ENCODE results near the gene ADARB1.

Gene ADARB1

GRCh38 chr21:45255381-45256020, 181.1 kb downstream of the ADARB1 start:
- no peak overlapping the region for H4K8ac ChIP-seq (ENCODE audit: low read length)
- no peak overlapping the region for H3K4me2 ChIP-seq (ENCODE audit: low read length, poor library complexity, severe bottlenecking)
- H2AFZ ChIP-seq (ENCODE audit: low read depth, low read length): no peak overlapping the region
- no peak overlapping the region for H2BK120ac ChIP-seq (ENCODE audit: low read depth, low read length)
- H2BK12ac ChIP-seq (ENCODE audit: low read length in 2 of 2): no peak overlapping the region
- DNase-seq: no peak
- no peak overlapping the region for H3K18ac ChIP-seq (ENCODE audit: low read depth in 1 of 2, low read length in 2 of 2)
- no peak overlapping the region for H3K4ac ChIP-seq (ENCODE audit: low read depth in 1 of 2, low read length in 2 of 2)
- H3K27me3 ChIP-seq (ENCODE audit: control insufficient read depth in 1 of 2, insufficient read depth in 1 of 2, low read length in 2 of 2): peaks cover 0 to 73% of the 10 kb centered on the region in 2 experiments
- H3K23ac ChIP-seq (ENCODE audit: low read length in 2 of 2): no peak overlapping the region
- 88% methylated on average over 17 of the region's 22 CpGs for WGBS
- no peak overlapping the region for H3K4me3 ChIP-seq (ENCODE audit: insufficient read depth in 1 of 2, low read depth in 1 of 2, low read length in 2 of 2)
- peak overlapping the region; percentile 14 for H4K91ac ChIP-seq (ENCODE audit: low read length)
- no peak overlapping the region for H2BK15ac ChIP-seq (ENCODE audit: low read depth, poor library complexity, severe bottlenecking)
- peaks cover 6% of the 10 kb centered on the region for H3K9me3 ChIP-seq (ENCODE audit: control insufficient read depth, low read length)
- H3K79me1 ChIP-seq (replicated peaks; ENCODE audit: low read length, poor library complexity, severe bottlenecking): no peaks in the 10 kb centered on the region
- H2AK5ac ChIP-seq (ENCODE audit: low read length, severe bottlenecking): no peak overlapping the region
- no peak overlapping the region for H3K9ac ChIP-seq (ENCODE audit: low read length)
- H3K27ac ChIP-seq (ENCODE audit: low read length, poor library complexity, severe bottlenecking): no peak overlapping the region
- H2BK5ac ChIP-seq (ENCODE audit: low read depth, low read length, poor library complexity, severe bottlenecking): no peak overlapping the region
- H3K14ac ChIP-seq (ENCODE audit: low read length in 2 of 2): no peak overlapping the region
- no peaks in the 10 kb centered on the region for H3K36me3 ChIP-seq (ENCODE audit: control insufficient read depth in 1 of 2, insufficient read depth in 2 of 2, low read depth in 1 of 2, low read length in 2 of 2)
- peaks cover 32% of the 10 kb centered on the region for H3K4me1 ChIP-seq (ENCODE audit: control insufficient read depth, insufficient read depth, low read depth, low read length)

- no peaks in the 10 kb centered on the region for H3K79me1 ChIP-seq (replicated peaks; ENCODE audit: low read length, poor library complexity, severe bottlenecking)
- peak overlapping the region; percentile 31 for H2BK15ac ChIP-seq (ENCODE audit: low read depth, poor library complexity, severe bottlenecking)
- no peak overlapping the region for H3K4me2 ChIP-seq (ENCODE audit: low read length, poor library complexity, severe bottlenecking)
- no peak overlapping the region for H3K23ac ChIP-seq (ENCODE audit: low read length in 2 of 2)
- no peak overlapping the region for H3K27ac ChIP-seq (ENCODE audit: low read length, poor library complexity, severe bottlenecking)
- no peak overlapping the region for H2BK12ac ChIP-seq (ENCODE audit: low read length in 2 of 2)
- no peaks in the 10 kb centered on the region for H3K9me3 ChIP-seq (ENCODE audit: control insufficient read depth, low read length)
- no peak overlapping the region for H3K4me3 ChIP-seq (ENCODE audit: insufficient read depth in 1 of 2, low read depth in 1 of 2, low read length in 2 of 2)
- no peak overlapping the region for H2BK5ac ChIP-seq (ENCODE audit: low read depth, low read length, poor library complexity, severe bottlenecking)
- H3K27me3 ChIP-seq (ENCODE audit: control insufficient read depth in 1 of 2, insufficient read depth in 1 of 2, low read length in 2 of 2): peaks cover 0 to 73% of the 10 kb centered on the region in 2 experiments
- WGBS: 92% methylated on average over 29 of the region's 31 CpGs
- no peaks in the 10 kb centered on the region for H3K36me3 ChIP-seq (ENCODE audit: control insufficient read depth in 1 of 2, insufficient read depth in 2 of 2, low read depth in 1 of 2, low read length in 2 of 2)
- H4K91ac ChIP-seq (ENCODE audit: low read length): peak overlapping the region; percentile 7
- H3K4ac ChIP-seq (ENCODE audit: low read depth in 1 of 2, low read length in 2 of 2): no peak overlapping the region
- H3K4me1 ChIP-seq (ENCODE audit: control insufficient read depth, insufficient read depth, low read depth, low read length): peaks cover 32% of the 10 kb centered on the region
- H2BK120ac ChIP-seq (ENCODE audit: low read depth, low read length): no peak overlapping the region
- no peak for DNase-seq
- no peak overlapping the region for H3K14ac ChIP-seq (ENCODE audit: low read length in 2 of 2)
- H3K18ac ChIP-seq (ENCODE audit: low read depth in 1 of 2, low read length in 2 of 2): no peak overlapping the region
- H2AFZ ChIP-seq (ENCODE audit: low read depth, low read length): no peak overlapping the region
- H4K8ac ChIP-seq (ENCODE audit: low read length): no peak overlapping the region
- H2AK5ac ChIP-seq (ENCODE audit: low read length, severe bottlenecking): peak overlapping the region; percentile 15
- H3K9ac ChIP-seq (ENCODE audit: low read length): no peak overlapping the region
These were observed 181.9 kb downstream of the ADARB1 start for GRCh38 chr21:45256021-45256911.

DNA sequence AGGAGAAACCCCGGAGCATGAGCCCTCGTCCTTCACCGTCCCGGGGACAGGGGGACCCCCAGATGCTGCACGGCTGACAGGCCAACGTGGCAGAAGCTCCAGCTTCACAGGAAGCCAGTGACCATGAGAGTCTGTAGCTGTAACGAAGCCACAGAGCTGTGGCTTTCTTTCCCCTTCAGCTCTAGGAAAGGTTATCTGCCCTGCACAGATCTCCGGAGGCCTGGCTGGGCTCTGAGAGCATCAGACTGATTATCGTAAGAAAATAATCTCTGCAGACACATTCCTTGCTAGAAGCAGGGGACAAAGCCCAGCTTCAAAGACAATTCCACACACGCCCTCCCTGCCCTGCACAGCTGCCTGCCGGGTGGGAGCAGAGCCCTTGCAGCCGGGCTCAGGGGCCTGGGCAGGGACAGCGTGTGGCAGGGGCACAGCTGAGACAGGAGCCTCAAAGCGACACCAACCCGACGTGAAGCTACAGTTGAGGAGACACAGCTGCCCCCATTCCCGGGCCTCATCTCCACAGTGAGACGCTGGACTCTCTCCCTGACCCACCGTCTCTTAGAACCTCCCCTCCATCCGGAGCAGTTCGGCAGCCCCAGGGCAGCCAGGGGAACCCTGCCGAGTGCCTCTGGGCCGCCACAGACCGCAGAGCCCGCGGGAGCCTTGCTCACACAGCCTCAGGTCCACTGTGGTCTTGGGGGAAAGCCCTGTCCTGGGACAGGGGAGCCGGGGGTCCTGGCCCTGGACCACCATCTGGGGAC, 182.7 kb downstream of the ADARB1 start:
- peak overlapping the region in 1 of 2 experiments; percentile 8 for H3K4me3 ChIP-seq (ENCODE audit: insufficient read depth in 1 of 2, low read depth in 1 of 2, low read length in 2 of 2)
- H3K27ac ChIP-seq (ENCODE audit: low read length, poor library complexity, severe bottlenecking): no peak overlapping the region
- no peak overlapping the region for H2BK120ac ChIP-seq (ENCODE audit: low read depth, low read length)
- no peak overlapping the region for H2AFZ ChIP-seq (ENCODE audit: low read depth, low read length)
- H2BK15ac ChIP-seq (ENCODE audit: low read depth, poor library complexity, severe bottlenecking): no peak overlapping the region
- H3K4me1 ChIP-seq (ENCODE audit: control insufficient read depth, insufficient read depth, low read depth, low read length): peaks cover 32% of the 10 kb centered on the region
- H3K23ac ChIP-seq (ENCODE audit: low read length in 2 of 2): no peak overlapping the region
- peak overlapping the region; percentile 7 for H4K91ac ChIP-seq (ENCODE audit: low read length)
- no peak overlapping the region for H3K9ac ChIP-seq (ENCODE audit: low read length)
- peak overlapping the region; percentile 15 for H2AK5ac ChIP-seq (ENCODE audit: low read length, severe bottlenecking)
- H3K14ac ChIP-seq (ENCODE audit: low read length in 2 of 2): peak overlapping the region in 1 of 2 experiments; percentile 16
- 77% methylated on average over 27 of the region's 27 CpGs for WGBS
- H3K9me3 ChIP-seq (ENCODE audit: control insufficient read depth, low read length): no peaks in the 10 kb centered on the region
- H3K27me3 ChIP-seq (ENCODE audit: control insufficient read depth in 1 of 2, insufficient read depth in 1 of 2, low read length in 2 of 2): peaks cover 0 to 73% of the 10 kb centered on the region in 2 experiments
- DNase-seq: no peak
- peaks cover 4 to 6% of the 10 kb centered on the region in 2 experiments for H3K36me3 ChIP-seq (ENCODE audit: control insufficient read depth in 1 of 2, insufficient read depth in 2 of 2, low read depth in 1 of 2, low read length in 2 of 2)
- H3K4me2 ChIP-seq (ENCODE audit: low read length, poor library complexity, severe bottlenecking): no peak overlapping the region
- no peaks in the 10 kb centered on the region for H3K79me1 ChIP-seq (replicated peaks; ENCODE audit: low read length, poor library complexity, severe bottlenecking)
- no peak overlapping the region for H3K4ac ChIP-seq (ENCODE audit: low read depth in 1 of 2, low read length in 2 of 2)
- H2BK5ac ChIP-seq (ENCODE audit: low read depth, low read length, poor library complexity, severe bottlenecking): no peak overlapping the region
- no peak overlapping the region for H2BK12ac ChIP-seq (ENCODE audit: low read length in 2 of 2)
- H3K18ac ChIP-seq (ENCODE audit: low read depth in 1 of 2, low read length in 2 of 2): no peak overlapping the region
- H4K8ac ChIP-seq (ENCODE audit: low read length): no peak overlapping the region
